Endothelial cell of umbilical vein (primary cell): ENCODE measurements around the gene UNCX. TPM values are rescaled to one million over a fixed set of nuclear protein-coding genes. Genes with fewer than 3 reads are reported as not detected.

Experiments
- BruUV-seq: library from RNA; stranded (reverse); fragments of 400-500 nt; replicated peaks from 2 replicates; lab custom pipeline; 2021; lab: Mats Ljungman, UMichigan
- CTCF ChIA-PET: fragments of 300-600, 350-600 bp; sonication (Branson Sonifier 250); formaldehyde crosslinking; loops from one replicate; lab custom pipeline; 2021; ENCODE audit warnings: antibody characterized with exemption, inconsistent platforms; lab: Charles Lee
- POLR2A ChIA-PET: fragments of 300-600, 350-600 bp; sonication (Branson Sonifier 250); formaldehyde crosslinking; loops from one replicate; lab custom pipeline; 2021; ENCODE audit warnings: antibody characterized with exemption, inconsistent platforms; lab: Charles Lee
- DNase-seq: peaks from one replicate; pipeline ENCODE4 v3.0.0-alpha.2; 2011; ENCODE audit warnings: low read depth, low spot score
- FAIRE-seq: peaks from 2 replicates; lab custom pipeline; 2011; peaks lifted over from hg19 to GRCh38; lab: Jason Lieb, UNC
- H2AFZ ChIP-seq: 2 replicates; pipeline ENCODE4 v1.6.0; 2012; ENCODE audit warnings: low read depth, low read length, control low read depth, inconsistent platforms
- H3K27ac ChIP-seq: 2 replicates; pipeline ENCODE4 v1.5.1; 2011; ENCODE audit warnings: low read depth, mild to moderate bottlenecking, control low read depth, low read length, moderate library complexity; ENCODE audit not compliant: insufficient read depth
- H3K27me3 ChIP-seq, 2 experiments: 2 replicates each; pipeline versions ENCODE4 v1.6.0 to v1.6.1; 2011; ENCODE audit warnings: low read length in 2 of 2, mixed read lengths in 1 of 2; ENCODE audit not compliant: control insufficient read depth in 2 of 2, insufficient read depth in 2 of 2
- H3K36me3 ChIP-seq, 2 experiments: 2 replicates in 1 of 2; 3 replicates in 1 of 2; pipeline ENCODE4 v1.5.1; 2011; ENCODE audit warnings: low read length in 2 of 2, mild to moderate bottlenecking in 1 of 2, moderate library complexity in 1 of 2; ENCODE audit not compliant: control insufficient read depth in 2 of 2, insufficient read depth in 2 of 2; ENCODE audit errors: extremely low read depth in 1 of 2
- H3K4me1 ChIP-seq: 3 replicates; pipeline ENCODE4 v1.5.1; 2011; ENCODE audit warnings: mild to moderate bottlenecking, low read length; ENCODE audit not compliant: control insufficient read depth, insufficient read depth; ENCODE audit errors: extremely low read depth
- H3K4me2 ChIP-seq: 2 replicates; pipeline ENCODE4 v1.6.1; 2011; ENCODE audit warnings: low read length, control low read depth, mixed read lengths; ENCODE audit not compliant: insufficient read depth
- H3K4me3 ChIP-seq, 3 experiments: fragments of 200-600 bp in 1 of 3; sonication (generic), shearing (Covaris generic) in 1 of 3; replicated peaks in 1 of 3; 2 replicates each; pipeline ENCODE4 v1.5.1; 2011 to 2016; ENCODE audit warnings: control low read depth in 3 of 3, low read length in 3 of 3, mild to moderate bottlenecking in 2 of 3, inconsistent platforms in 1 of 3, low read depth in 1 of 3, moderate library complexity in 1 of 3; ENCODE audit not compliant: insufficient read depth in 1 of 3
- H3K79me2 ChIP-seq: 2 replicates; pipeline ENCODE4 v1.6.0; 2012; ENCODE audit warnings: low read length, inconsistent platforms; ENCODE audit not compliant: control insufficient read depth, insufficient read depth
- H3K9ac ChIP-seq: replicated peaks from 2 replicates; pipeline ENCODE3; 2011; ENCODE audit warnings: low read length, control low read depth; ENCODE audit not compliant: insufficient read depth; ENCODE audit errors: extremely low read depth
- H3K9me1 ChIP-seq: replicated peaks from 3 replicates; pipeline ENCODE4 v1.6.0; 2011; ENCODE audit warnings: mild to moderate bottlenecking, low read length; ENCODE audit not compliant: control insufficient read depth, insufficient read depth; ENCODE audit errors: extremely low read depth
- H3K9me3 ChIP-seq: replicated peaks from 2 replicates; pipeline ENCODE4 v1.5.1; 2012; ENCODE audit warnings: low read length, inconsistent platforms; ENCODE audit not compliant: control insufficient read depth, insufficient read depth
- H4K20me1 ChIP-seq: replicated peaks from 2 replicates; pipeline ENCODE3; 2011; ENCODE audit warnings: mild to moderate bottlenecking, low read length; ENCODE audit not compliant: control insufficient read depth, insufficient read depth; ENCODE audit errors: extremely low read depth
- EZH2 ChIP-seq: IDR thresholded peaks from 2 replicates; pipeline ENCODE4 v1.6.1; 2012; ENCODE audit warnings: borderline replicate concordance, low read depth, mild to moderate bottlenecking, moderate library complexity, low read length, inconsistent platforms; ENCODE audit not compliant: severe bottlenecking
- FOS ChIP-seq: IDR thresholded peaks from 2 replicates; pipeline ENCODE4 v1.6.1; 2011; ENCODE audit warnings: mild to moderate bottlenecking, low read length, moderate library complexity, borderline replicate concordance; ENCODE audit not compliant: insufficient read depth
- GATA2 ChIP-seq: IDR thresholded peaks from 2 replicates; pipeline ENCODE4 v1.7.0; 2011; ENCODE audit warnings: low read depth, mild to moderate bottlenecking, moderate library complexity, mixed read lengths, low read length; ENCODE audit not compliant: insufficient read length, insufficient read depth
- JUN ChIP-seq: IDR thresholded peaks from 2 replicates; pipeline ENCODE4 v1.6.1; 2011; ENCODE audit warnings: borderline replicate concordance, low read depth; ENCODE audit not compliant: insufficient read length, insufficient read depth
- MYC ChIP-seq: IDR thresholded peaks from one replicate; pipeline ENCODE4 v1.6.1; 2011; ENCODE audit warnings: mild to moderate bottlenecking, low read depth, low read length
- POLR2A ChIP-seq: IDR thresholded peaks from 2 replicates; pipeline ENCODE4 v1.6.1; 2012; ENCODE audit warnings: low read depth, mild to moderate bottlenecking, control low read depth, low read length
- POLR2AphosphoS5 ChIP-seq: IDR thresholded peaks from 2 replicates; pipeline ENCODE4 v1.6.1; 2012; ENCODE audit warnings: low read depth, mild to moderate bottlenecking, control low read depth, low read length, moderate library complexity; ENCODE audit not compliant: insufficient read depth
- dilution Hi-C: fragments of 300-500 bp; cut with MboI; formaldehyde crosslinking; loops from one replicate; pipeline ENCODE4 v1.15.0; 2019; ENCODE audit warnings: low sequenced_read_pairs; ENCODE audit not compliant: extremely low pct_ligation_motif_present
- intact Hi-C: fragments of 100-400 bp; cut with micrococcal nuclease; formaldehyde crosslinking; loops from one replicate; pipeline ENCODE4 v1.10.0; 2022
- polyA plus RNA-seq, 4 experiments: library from polyadenylated mRNA; depleted of rRNA in 3 of 4; stranded (reverse) in 3 of 4; unstranded in 1 of 4; fragments of >200 nt; gene quantifications; 2 replicates each; pipeline versions ENCODE4 v1.2.1 to v1.2.3, GENCODE V29; 2011 to 2012; ENCODE audit warnings: missing spikeins in 1 of 4
- total RNA-seq: library from RNA; stranded (reverse); gene quantifications from 2 replicates; pipeline ENCODE4 v1.2.3, GENCODE V29; 2021
- TF ChIP-seq, protein P1 (sequence below), 2 donors: IDR thresholded peaks; 1 replicate in 1 of 2; 2 replicates in 1 of 2; pipeline ENCODE4 v1.5.1; 2011; ENCODE audit warnings: low read length in 2 of 2, mild to moderate bottlenecking in 2 of 2, moderate library complexity in 2 of 2, control low read depth in 1 of 2, inconsistent platforms in 1 of 2, low read depth in 1 of 2; ENCODE audit not compliant: insufficient read depth in 1 of 2; ENCODE audit errors: extremely low read depth in 1 of 2
- TF ChIP-seq, protein P2 (sequence below): IDR thresholded peaks from 2 replicates; pipeline ENCODE4 v1.6.1; 2011; ENCODE audit not compliant: insufficient read depth, insufficient read length

The UNCX gene
- total and polyA plus RNA-seq, 2 donors (not counting 3 experiments of a cell fraction or from before 2014, with no cell fraction given) = not detected

DNA sequence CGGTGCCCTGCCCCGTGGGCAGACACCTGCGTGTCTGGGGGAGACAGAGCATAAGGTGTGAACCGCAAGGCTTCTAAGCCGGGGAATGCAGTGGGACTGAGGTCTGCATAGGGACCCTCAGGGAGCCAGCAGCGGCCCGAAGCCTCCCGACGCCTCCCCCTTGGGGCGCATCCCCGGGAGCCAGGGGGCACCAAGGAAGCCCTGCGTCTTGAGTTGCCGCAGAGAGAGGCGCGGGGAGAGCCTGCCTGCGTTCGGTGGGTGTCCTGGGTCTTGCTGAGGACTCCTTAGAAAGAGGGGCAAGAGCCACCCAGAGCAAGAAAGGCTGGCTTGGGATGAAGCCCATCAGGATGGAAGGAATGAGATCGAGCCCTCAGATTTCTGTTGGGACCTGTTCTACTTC is 18.2 kb upstream of the UNCX start:
- Histone ChIP-seq H3K9me1 (no peaks in the 10 kb centered on the region), H3K9me3 (no peaks in the 10 kb centered on the region), H3K4me2 (no peak overlapping the region), H3K79me2 (no peaks in the 10 kb centered on the region), H4K20me1 (no peaks in the 10 kb centered on the region), H3K9ac (no peak overlapping the region), H3K27ac (no peak overlapping the region), H3K27me3 (peaks cover 22 to 25% of the 10 kb centered on the region in 2 experiments), H2AFZ (no peak overlapping the region), H3K4me1 (no peaks in the 10 kb centered on the region), H3K4me3 (no peak overlapping the region), H3K36me3 (no peaks in the 10 kb centered on the region)
- dilution Hi-C loops (no loop called here), intact Hi-C loops (no loop called here)
- CTCF ChIA-PET = interaction anchor here (0.7 to 2.2 kb wide), 2 partner anchors 9 to 11 kb away, joined by 3 to 7 read pairs; no protein-coding TSS in a partner anchor
- no peak for DNase-seq
- POLR2A ChIA-PET = no interaction called here
- no peak for FAIRE-seq
- TF ChIP-seq POLR2A = no peak
- no peak for TF ChIP-seq JUN
- TF ChIP-seq, protein P1, sequence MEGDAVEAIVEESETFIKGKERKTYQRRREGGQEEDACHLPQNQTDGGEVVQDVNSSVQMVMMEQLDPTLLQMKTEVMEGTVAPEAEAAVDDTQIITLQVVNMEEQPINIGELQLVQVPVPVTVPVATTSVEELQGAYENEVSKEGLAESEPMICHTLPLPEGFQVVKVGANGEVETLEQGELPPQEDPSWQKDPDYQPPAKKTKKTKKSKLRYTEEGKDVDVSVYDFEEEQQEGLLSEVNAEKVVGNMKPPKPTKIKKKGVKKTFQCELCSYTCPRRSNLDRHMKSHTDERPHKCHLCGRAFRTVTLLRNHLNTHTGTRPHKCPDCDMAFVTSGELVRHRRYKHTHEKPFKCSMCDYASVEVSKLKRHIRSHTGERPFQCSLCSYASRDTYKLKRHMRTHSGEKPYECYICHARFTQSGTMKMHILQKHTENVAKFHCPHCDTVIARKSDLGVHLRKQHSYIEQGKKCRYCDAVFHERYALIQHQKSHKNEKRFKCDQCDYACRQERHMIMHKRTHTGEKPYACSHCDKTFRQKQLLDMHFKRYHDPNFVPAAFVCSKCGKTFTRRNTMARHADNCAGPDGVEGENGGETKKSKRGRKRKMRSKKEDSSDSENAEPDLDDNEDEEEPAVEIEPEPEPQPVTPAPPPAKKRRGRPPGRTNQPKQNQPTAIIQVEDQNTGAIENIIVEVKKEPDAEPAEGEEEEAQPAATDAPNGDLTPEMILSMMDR (IDR thresholded peaks at IDR 0.05; ENCODE audit: extremely low read depth in 1 of 2, insufficient read depth in 1 of 2, low read depth in 1 of 2, low read length in 2 of 2) = no peak
- no peak for TF ChIP-seq POLR2AphosphoS5
- no peak for TF ChIP-seq MYC
- TF ChIP-seq GATA2 = no peak
- TF ChIP-seq EZH2 = no peak
- TF ChIP-seq, protein P2, sequence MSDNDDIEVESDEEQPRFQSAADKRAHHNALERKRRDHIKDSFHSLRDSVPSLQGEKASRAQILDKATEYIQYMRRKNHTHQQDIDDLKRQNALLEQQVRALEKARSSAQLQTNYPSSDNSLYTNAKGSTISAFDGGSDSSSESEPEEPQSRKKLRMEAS = no peak
- TF ChIP-seq FOS = no peak
- BruUV-seq = no TSS peak
